ENCODE results near the gene LAMA1. TPM values are rescaled to one million over a fixed set of nuclear protein-coding genes. Genes with fewer than 3 reads are reported as not detected.

The LAMA1 gene
- total and polyA plus RNA-seq, 2 of the 4 experiments (the other 2 are of a cell fraction), result 10.9 to 15.5 TPM

DNA sequence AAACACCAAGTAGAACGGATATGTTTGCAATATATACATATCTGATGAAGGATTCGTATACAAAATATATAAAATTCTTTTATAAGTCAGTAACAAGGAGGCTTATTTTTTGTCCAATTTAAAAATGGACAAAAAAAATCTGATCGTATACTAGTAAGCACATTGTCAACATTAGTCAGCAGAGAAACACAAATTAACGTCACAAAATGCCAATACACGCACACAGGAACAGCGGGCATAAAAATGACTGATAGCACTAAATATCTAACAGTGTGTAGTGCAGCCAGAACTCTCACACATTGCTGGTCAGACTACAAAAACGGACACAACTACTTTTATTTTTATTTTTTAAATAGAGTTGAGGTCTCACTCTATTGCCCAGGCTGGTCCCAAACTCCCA lies 69.5 kb downstream of the LAMA1 start:
- no CpG with 5 or more reads among the region's 7 CpGs for WGBS, 2 experiments (ENCODE audit: extremely low coverage in 2 of 2, insufficient read length in 1 of 2)
- in situ Hi-C loops (cut with MboI; ENCODE audit: low sequenced_read_pairs), result no loop called here

More for the DNA sequence above, 69.5 kb downstream of the LAMA1 start:
- intact Hi-C loops (cut with micrococcal nuclease), result no loop called here
- no peak overlapping the region for H2BK120ac ChIP-seq (ENCODE audit: low read depth, low read length)
- no TSS peak for BruUV-seq (replicated peaks)
- no peak overlapping the region for H3K4me3 ChIP-seq (ENCODE audit: insufficient read depth, low read depth, low read length)
- dilution Hi-C loops (cut with HindIII; ENCODE audit: low sequenced_read_pairs, unreplicated experiment), result no loop called here
- no peak overlapping the region for H3K18ac ChIP-seq (ENCODE audit: low read depth, low read length)
- ChIA-PET POLR2A (ENCODE audit: unreplicated experiment) (no interaction called here), CTCF (no interaction called here)
- no peak overlapping the region; the same call in 1 of the 2 replicates for H3K23ac ChIP-seq (ENCODE audit: low read depth, low read length)
- no peak overlapping the region for H2BK5ac ChIP-seq (ENCODE audit: low read depth, low read length, poor library complexity, severe bottlenecking)
- no peak overlapping the region for H2AFZ ChIP-seq (replicated peaks; ENCODE audit: low read length, poor library complexity)
- DNase-seq (no peak), ATAC-seq (ENCODE audit: low read depth) (no peak)
- no peak overlapping the region for H3K4me2 ChIP-seq (ENCODE audit: low read depth, low read length)
- H2AK9ac ChIP-seq (replicated peaks; ENCODE audit: low read depth, low read length, poor library complexity), result no peak overlapping the region
- no peak overlapping the region for H3K9ac ChIP-seq (ENCODE audit: low read depth, low read length)
- H2BK15ac ChIP-seq (ENCODE audit: low read depth, low read length), result no peak overlapping the region
- H2AK5ac ChIP-seq (ENCODE audit: low read depth, low read length), result no peak overlapping the region
- no peak overlapping the region for H4K8ac ChIP-seq (ENCODE audit: low read depth in 2 of 2, low read length in 2 of 2)
- H3K56ac ChIP-seq (ENCODE audit: extremely low read depth, insufficient read depth, low read length), result no peak overlapping the region
- no peak overlapping the region for H3K14ac ChIP-seq (replicated peaks; ENCODE audit: low read depth, low read length)
- no peak overlapping the region for H4K5ac ChIP-seq (ENCODE audit: low read depth, low read length)
- no peaks in the 10 kb centered on the region for H3K9me1 ChIP-seq (ENCODE audit: insufficient read depth, low read length)
- H3K27ac ChIP-seq (ENCODE audit: insufficient read depth, low read length), result no peak overlapping the region
- no peak overlapping the region for H4K91ac ChIP-seq (ENCODE audit: insufficient read depth, low read depth, low read length)
- no peaks in the 10 kb centered on the region for H4K20me1 ChIP-seq (ENCODE audit: insufficient read depth, low read length)
- H3K9me3 ChIP-seq (ENCODE audit: control insufficient read depth, insufficient read depth, low read length), result no peaks in the 10 kb centered on the region
- H3K4ac ChIP-seq (ENCODE audit: low read depth, low read length), result no peak overlapping the region
- H2BK20ac ChIP-seq (ENCODE audit: low read depth, low read length), result no peak overlapping the region
- H3K27me3 ChIP-seq (ENCODE audit: control insufficient read depth, insufficient read depth, low read length), result no peaks in the 10 kb centered on the region
- H3K4me1 ChIP-seq (ENCODE audit: control insufficient read depth, insufficient read depth, low read length), result no peaks in the 10 kb centered on the region
- H3K79me1 ChIP-seq (ENCODE audit: low read depth in 1 of 2, low read length in 2 of 2), result no peaks in the 10 kb centered on the region
- no peaks in the 10 kb centered on the region for H3K36me3 ChIP-seq (ENCODE audit: control insufficient read depth, insufficient read depth, low read length)
- TF ChIP-seq CHD1 (IDR thresholded peaks at IDR 0.05; ENCODE audit: low read depth, low read length) (no peak), RCOR1 (IDR thresholded peaks at IDR 0.05; ENCODE audit: insufficient replicate concordance, low read length) (no peak), POLR2A (IDR thresholded peaks at IDR 0.05; ENCODE audit: low read depth, low read length) (no peak), RAD21 (IDR thresholded peaks at IDR 0.05; ENCODE audit: low read length) (no peak)
